Endodermal cell (in vitro differentiated cells): Measurements from ENCODE around the gene MYLK4. TPM values are rescaled to one million over a fixed set of nuclear protein-coding genes. Genes with fewer than 3 reads are reported as not detected.
A peak's percentile ranks its signal among the peaks of the same experiment; 100 is the strongest.

Experiments used
- DNase-seq: peaks from one replicate; pipeline ENCODE4 v3.0.0-alpha.2; 2017
- H3K27ac ChIP-seq: 2 replicates; pipeline ENCODE4 v1.5.1; 2013; ENCODE audit warnings: mild to moderate bottlenecking, low read depth, low read length, moderate library complexity
- H3K27me3 ChIP-seq: 2 replicates; pipeline ENCODE4 v1.6.1; 2013; ENCODE audit warnings: mild to moderate bottlenecking, low read length, moderate library complexity; ENCODE audit not compliant: insufficient read depth, control insufficient read depth, poor library complexity, severe bottlenecking
- H3K36me3 ChIP-seq: 2 replicates; pipeline ENCODE4 v1.7.0; 2013; ENCODE audit warnings: mild to moderate bottlenecking, low read length, moderate library complexity; ENCODE audit not compliant: control insufficient read depth, insufficient read depth
- H3K4me1 ChIP-seq: one replicate; pipeline ENCODE4 v1.7.0; 2013; ENCODE audit warnings: low read length; ENCODE audit not compliant: control insufficient read depth, insufficient read depth
- H3K4me3 ChIP-seq: 2 replicates; pipeline ENCODE4 v1.5.1; 2013; ENCODE audit warnings: mild to moderate bottlenecking, low read length, moderate library complexity
- H3K9ac ChIP-seq: 2 replicates; pipeline ENCODE4 v1.6.1; 2013; ENCODE audit warnings: mild to moderate bottlenecking, low read length, moderate library complexity; ENCODE audit not compliant: poor library complexity, severe bottlenecking; ENCODE audit errors: extremely low read depth
- H3K9me3 ChIP-seq: 2 replicates; pipeline ENCODE4 v1.6.1; 2013; ENCODE audit warnings: mild to moderate bottlenecking, low read length, moderate library complexity; ENCODE audit not compliant: control insufficient read depth
- H3K27ac Mint-ChIP-seq: 2 replicates; pipeline ENCODE4 v1.8.0; 2020; ENCODE audit warnings: mixed read lengths
- H3K27me3 Mint-ChIP-seq: 2 replicates; pipeline ENCODE4 v1.8.0; 2021; ENCODE audit warnings: mild to moderate bottlenecking, mixed read lengths; ENCODE audit not compliant: insufficient read depth
- H3K36me3 Mint-ChIP-seq: 2 replicates; pipeline ENCODE4 v1.8.0; 2020; ENCODE audit warnings: low read depth, mixed read lengths
- H3K4me1 Mint-ChIP-seq: 2 replicates; pipeline ENCODE4 v1.8.0; 2020; ENCODE audit warnings: mixed read lengths
- H3K4me3 Mint-ChIP-seq: 2 replicates; pipeline ENCODE4 v1.8.0; 2020; ENCODE audit warnings: mild to moderate bottlenecking, moderate library complexity, mixed read lengths
- H3K9me3 Mint-ChIP-seq: 2 replicates; pipeline ENCODE4 v1.8.0; 2020; ENCODE audit warnings: mild to moderate bottlenecking, mixed read lengths
- WGBS, 2 experiments: methylation state at CpG; one replicate each; pipeline versions ENCODE4 v1.1.5 to v1.1.7; 2013; ENCODE audit warnings: missing lambda C conversion rate in 2 of 2, mixed read lengths in 1 of 2; ENCODE audit not compliant: insufficient coverage in 1 of 2, insufficient read length in 1 of 2; 5-methylcytosine and 5-hydroxymethylcytosine counted together
- total RNA-seq, 2 donors: library from RNA; stranded (reverse); fragmentation: NEBNext Ultra II Directional in 1 of 2; extraction: Animal tissue kit (Norgen Biotek cat#: 25700) in 1 of 2; gene quantifications; 2 replicates in 1 of 2; 3 replicates in 1 of 2; pipeline ENCODE4 v1.2.1, GENCODE V29; 2021
- TF ChIP-seq, protein P1 (sequence below): fragments of 200-600 bp; sonication (generic); conservative IDR thresholded peaks from 2 replicates; pipeline ENCODE4 v1.5.0; 2021; ENCODE audit warnings: antibody characterized with exemption, mild to moderate bottlenecking

MYLK4 gene
- total RNA-seq, 2 donors from 2014 or later, result 0.18 to 0.20 TPM

DNA sequence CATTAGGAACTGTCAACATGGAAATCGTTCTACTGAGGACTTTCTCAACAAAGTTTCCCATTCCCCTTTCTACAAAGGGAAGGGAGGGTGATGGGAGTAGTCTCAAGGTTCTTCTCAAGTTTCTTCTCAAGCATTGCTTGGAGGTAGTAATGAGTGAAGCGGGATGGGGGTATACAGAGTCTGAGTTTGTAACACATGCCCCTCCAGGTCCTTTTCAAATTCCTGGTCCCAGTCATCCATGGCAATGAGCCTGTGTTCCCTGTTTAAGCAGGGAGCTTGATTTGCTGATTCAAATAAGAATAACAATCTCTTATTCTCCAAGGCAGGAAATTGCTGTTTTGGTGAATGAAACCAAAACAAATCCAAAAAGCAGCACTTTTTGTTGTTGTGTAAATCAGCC, 45.5 kb downstream of the MYLK4 start:
- no peak overlapping the region for H3K27ac ChIP-seq
- Mint-ChIP-seq H3K9me3 (peaks cover 12% of the 10 kb centered on the region), H3K4me1 (no peaks in the 10 kb centered on the region), H3K27me3 (no peaks in the 10 kb centered on the region), H3K36me3 (peaks cover 3% of the 10 kb centered on the region), H3K27ac (no peak overlapping the region), H3K4me3 (no peak overlapping the region)
- peaks cover 4% of the 10 kb centered on the region for H3K9me3 ChIP-seq
- H3K4me3 ChIP-seq, result no peak overlapping the region
- TF ChIP-seq, protein P1, sequence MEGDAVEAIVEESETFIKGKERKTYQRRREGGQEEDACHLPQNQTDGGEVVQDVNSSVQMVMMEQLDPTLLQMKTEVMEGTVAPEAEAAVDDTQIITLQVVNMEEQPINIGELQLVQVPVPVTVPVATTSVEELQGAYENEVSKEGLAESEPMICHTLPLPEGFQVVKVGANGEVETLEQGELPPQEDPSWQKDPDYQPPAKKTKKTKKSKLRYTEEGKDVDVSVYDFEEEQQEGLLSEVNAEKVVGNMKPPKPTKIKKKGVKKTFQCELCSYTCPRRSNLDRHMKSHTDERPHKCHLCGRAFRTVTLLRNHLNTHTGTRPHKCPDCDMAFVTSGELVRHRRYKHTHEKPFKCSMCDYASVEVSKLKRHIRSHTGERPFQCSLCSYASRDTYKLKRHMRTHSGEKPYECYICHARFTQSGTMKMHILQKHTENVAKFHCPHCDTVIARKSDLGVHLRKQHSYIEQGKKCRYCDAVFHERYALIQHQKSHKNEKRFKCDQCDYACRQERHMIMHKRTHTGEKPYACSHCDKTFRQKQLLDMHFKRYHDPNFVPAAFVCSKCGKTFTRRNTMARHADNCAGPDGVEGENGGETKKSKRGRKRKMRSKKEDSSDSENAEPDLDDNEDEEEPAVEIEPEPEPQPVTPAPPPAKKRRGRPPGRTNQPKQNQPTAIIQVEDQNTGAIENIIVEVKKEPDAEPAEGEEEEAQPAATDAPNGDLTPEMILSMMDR, result no peak
- no peaks in the 10 kb centered on the region for H3K4me1 ChIP-seq
- WGBS, 2 experiments, result 73 to 80% methylated on average over 1 to 2 of the region's 2 CpGs
- DNase-seq, result no peak
- no peaks in the 10 kb centered on the region for H3K36me3 ChIP-seq
- H3K27me3 ChIP-seq, result no peaks in the 10 kb centered on the region
- no peak overlapping the region for H3K9ac ChIP-seq

- Mint-ChIP-seq H3K36me3 (no peaks in the 10 kb centered on the region), H3K4me1 (no peaks in the 10 kb centered on the region), H3K27ac (no peak overlapping the region), H3K27me3 (no peaks in the 10 kb centered on the region), H3K9me3 (no peaks in the 10 kb centered on the region), H3K4me3 (no peak overlapping the region)
- no peaks in the 10 kb centered on the region for H3K4me1 ChIP-seq
- H3K9me3 ChIP-seq, result no peaks in the 10 kb centered on the region
- WGBS, 2 experiments, result 87 to 90% methylated on average over 12 to 13 of the region's 13 CpGs
- H3K36me3 ChIP-seq, result no peaks in the 10 kb centered on the region
- no peak overlapping the region for H3K9ac ChIP-seq
- no peak overlapping the region for H3K27ac ChIP-seq
- H3K27me3 ChIP-seq, result no peaks in the 10 kb centered on the region
- no peak for DNase-seq
- H3K4me3 ChIP-seq, result no peak overlapping the region
- TF ChIP-seq, protein P1, result peak; percentile 50
These were observed 53.4 kb downstream of the MYLK4 start for GRCh38 chr6:2697291-2697690.

DNA sequence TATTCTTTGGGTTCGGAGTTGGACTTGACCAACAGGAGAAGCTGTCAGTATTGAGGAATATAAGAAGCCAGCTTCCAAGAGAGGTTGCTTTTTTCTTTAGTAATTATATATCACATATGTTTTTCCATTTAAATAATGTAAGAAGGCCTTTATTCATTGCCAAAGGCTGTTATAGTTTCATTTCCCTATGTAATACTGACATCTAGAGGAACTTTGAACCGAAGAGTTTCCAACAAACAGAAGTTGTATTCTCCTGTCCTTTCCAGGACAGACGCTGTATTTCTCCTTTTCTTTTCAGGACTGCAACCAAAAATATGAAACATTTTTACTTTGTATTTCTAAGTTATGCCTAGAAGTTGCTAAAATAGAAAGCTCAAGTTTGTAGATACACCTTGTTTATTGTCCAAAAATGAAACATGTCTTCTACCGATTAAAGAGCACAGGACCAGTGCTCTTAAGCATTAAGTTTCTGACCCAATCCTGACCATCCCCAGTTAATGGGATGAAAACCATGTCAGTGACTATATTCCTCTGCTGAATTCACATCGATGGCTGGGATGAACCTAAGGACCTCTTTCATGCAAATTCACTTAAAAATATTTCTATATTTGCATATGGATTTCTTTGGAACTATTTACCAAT, 55.1 kb downstream of the MYLK4 start:
- Mint-ChIP-seq H3K27ac (no peak overlapping the region), H3K27me3 (no peaks in the 10 kb centered on the region)
- WGBS, 2 experiments, result 80 to 81% methylated on average over 1 to 5 of the region's 5 CpGs

More for the DNA sequence above, 55.1 kb downstream of the MYLK4 start:
- Histone ChIP-seq H3K9me3 (no peaks in the 10 kb centered on the region), H3K36me3 (no peaks in the 10 kb centered on the region), H3K27ac (no peak overlapping the region), H3K27me3 (no peaks in the 10 kb centered on the region), H3K9ac (no peak overlapping the region), H3K4me3 (no peak overlapping the region), H3K4me1 (no peaks in the 10 kb centered on the region)
- TF ChIP-seq, protein P1, result peak; percentile 69
- Mint-ChIP-seq H3K36me3 (no peaks in the 10 kb centered on the region), H3K4me3 (no peak overlapping the region), H3K4me1 (no peaks in the 10 kb centered on the region), H3K9me3 (no peaks in the 10 kb centered on the region)
- no peak for DNase-seq
